ENCODE data around the gene SPPL3. TPM values are rescaled to one million over a fixed set of nuclear protein-coding genes. Genes with fewer than 3 reads are reported as not detected.

The SPPL3 gene
- total and polyA plus RNA-seq, 4 donors: 18.9 to 108 (median 67.8) TPM

- no peak for DNase-seq (ENCODE audit: low read depth in 4 of 6, low spot score in 6 of 6)
- 82% methylated on average over 3 of the region's 3 CpGs for WGBS (ENCODE audit: insufficient coverage)
- Histone ChIP-seq H3K9me3 (ENCODE audit: control insufficient read depth, insufficient read depth, low read length) (no peaks in the 10 kb centered on the region), H3K27ac (ENCODE audit: low read depth, low read length) (no peak overlapping the region), H3K27me3 (ENCODE audit: control insufficient read depth, insufficient read depth, low read length) (no peaks in the 10 kb centered on the region), H3K36me3 (ENCODE audit: control insufficient read depth, insufficient read depth, low read length) (no peaks in the 10 kb centered on the region), H3K4me1 (ENCODE audit: control insufficient read depth, insufficient read depth, low read length) (no peaks in the 10 kb centered on the region), H3K4me3 (ENCODE audit: low read depth, low read length) (no peak overlapping the region)
Measured at GRCh38 chr12:120787889-120788288, 116.3 kb downstream of the SPPL3 start.

GRCh38 chr12:120784804-120785203, 119.4 kb downstream of the SPPL3 start:
- Histone ChIP-seq H3K4me1 (ENCODE audit: control insufficient read depth, insufficient read depth, low read length) (no peaks in the 10 kb centered on the region), H3K36me3 (ENCODE audit: control insufficient read depth, insufficient read depth, low read length) (peaks cover 17% of the 10 kb centered on the region), H3K9me3 (ENCODE audit: control insufficient read depth, insufficient read depth, low read length) (no peaks in the 10 kb centered on the region), H3K27me3 (ENCODE audit: control insufficient read depth, insufficient read depth, low read length) (no peaks in the 10 kb centered on the region), H3K4me3 (ENCODE audit: low read depth, low read length) (no peak overlapping the region), H3K27ac (ENCODE audit: low read depth, low read length) (no peak overlapping the region)
- no peak for DNase-seq (ENCODE audit: low read depth in 4 of 6, low spot score in 6 of 6)
- 86% methylated on average over 1 of the region's 3 CpGs for WGBS (ENCODE audit: insufficient coverage)

- H3K36me3 ChIP-seq (ENCODE audit: control insufficient read depth, insufficient read depth, low read length): peaks cover 24% of the 10 kb centered on the region
- 100% methylated on average over 2 of the region's 6 CpGs for WGBS (ENCODE audit: insufficient coverage)
- no peaks in the 10 kb centered on the region for H3K27me3 ChIP-seq (ENCODE audit: control insufficient read depth, insufficient read depth, low read length)
- no peak overlapping the region for H3K4me3 ChIP-seq (ENCODE audit: low read depth, low read length)
- H3K9me3 ChIP-seq (ENCODE audit: control insufficient read depth, insufficient read depth, low read length): no peaks in the 10 kb centered on the region
- no peak for DNase-seq (ENCODE audit: low read depth in 4 of 6, low spot score in 6 of 6)
- H3K27ac ChIP-seq (ENCODE audit: low read depth, low read length): no peak overlapping the region
- no peaks in the 10 kb centered on the region for H3K4me1 ChIP-seq (ENCODE audit: control insufficient read depth, insufficient read depth, low read length)
Measured at GRCh38 chr12:120783197-120783596, 121.0 kb downstream of the SPPL3 start.

- Histone ChIP-seq H3K9me3 (ENCODE audit: control insufficient read depth, insufficient read depth, low read length) (no peaks in the 10 kb centered on the region), H3K4me1 (ENCODE audit: control insufficient read depth, insufficient read depth, low read length) (peaks cover 6% of the 10 kb centered on the region), H3K27ac (ENCODE audit: low read depth, low read length) (peak overlapping the region; percentile 81), H3K36me3 (ENCODE audit: control insufficient read depth, insufficient read depth, low read length) (peaks cover 29% of the 10 kb centered on the region), H3K27me3 (ENCODE audit: control insufficient read depth, insufficient read depth, low read length) (no peaks in the 10 kb centered on the region), H3K4me3 (ENCODE audit: low read depth, low read length) (no peak overlapping the region)
- 73% methylated on average over 4 of the region's 7 CpGs for WGBS (ENCODE audit: insufficient coverage)
- DNase-seq (ENCODE audit: low read depth in 4 of 6, low spot score in 6 of 6): peak in 1 of 6 donors; percentile 32
Measured at GRCh38 chr12:120775862-120776552, 128.2 kb downstream of the SPPL3 start.

GRCh38 chr12:120774169-120774916, 129.8 kb downstream of the SPPL3 start:
- Histone ChIP-seq H3K9me3 (ENCODE audit: control insufficient read depth, insufficient read depth, low read length) (no peaks in the 10 kb centered on the region), H3K4me1 (ENCODE audit: control insufficient read depth, insufficient read depth, low read length) (peaks cover 9% of the 10 kb centered on the region), H3K27ac (ENCODE audit: low read depth, low read length) (no peak overlapping the region), H3K27me3 (ENCODE audit: control insufficient read depth, insufficient read depth, low read length) (no peaks in the 10 kb centered on the region), H3K36me3 (ENCODE audit: control insufficient read depth, insufficient read depth, low read length) (peaks cover 20% of the 10 kb centered on the region), H3K4me3 (ENCODE audit: low read depth, low read length) (no peak overlapping the region)
- DNase-seq (ENCODE audit: low read depth in 4 of 6, low spot score in 6 of 6): no peak
- 97% methylated on average over 4 of the region's 7 CpGs for WGBS (ENCODE audit: insufficient coverage)

- 47% methylated on average over 11 of the region's 11 CpGs for WGBS (ENCODE audit: insufficient coverage)
- Histone ChIP-seq H3K9me3 (ENCODE audit: control insufficient read depth, insufficient read depth, low read length) (no peaks in the 10 kb centered on the region), H3K4me3 (ENCODE audit: low read depth, low read length) (no peak overlapping the region), H3K27me3 (ENCODE audit: control insufficient read depth, insufficient read depth, low read length) (no peaks in the 10 kb centered on the region), H3K27ac (ENCODE audit: low read depth, low read length) (peak overlapping the region; percentile 35), H3K4me1 (ENCODE audit: control insufficient read depth, insufficient read depth, low read length) (peaks cover 9% of the 10 kb centered on the region), H3K36me3 (ENCODE audit: control insufficient read depth, insufficient read depth, low read length) (peaks cover 43% of the 10 kb centered on the region)
- DNase-seq (ENCODE audit: low read depth in 4 of 6, low spot score in 6 of 6): no peak
Measured at GRCh38 chr12:120771097-120771496, 133.1 kb downstream of the SPPL3 start.

- Histone ChIP-seq H3K27me3 (ENCODE audit: control insufficient read depth, insufficient read depth, low read length) (no peaks in the 10 kb centered on the region), H3K36me3 (ENCODE audit: control insufficient read depth, insufficient read depth, low read length) (peaks cover 55% of the 10 kb centered on the region), H3K4me3 (ENCODE audit: low read depth, low read length) (no peak overlapping the region), H3K27ac (ENCODE audit: low read depth, low read length) (no peak overlapping the region), H3K9me3 (ENCODE audit: control insufficient read depth, insufficient read depth, low read length) (no peaks in the 10 kb centered on the region), H3K4me1 (ENCODE audit: control insufficient read depth, insufficient read depth, low read length) (peaks cover 15% of the 10 kb centered on the region)
- WGBS (ENCODE audit: insufficient coverage): 100% methylated on average over 6 of the region's 11 CpGs
- peak in 1 of 6 donors; percentile 28 for DNase-seq (ENCODE audit: low read depth in 4 of 6, low spot score in 6 of 6)
Measured at GRCh38 chr12:120767071-120768024, 136.8 kb downstream of the SPPL3 start.

- H3K27ac ChIP-seq (ENCODE audit: low read depth, low read length): no peak overlapping the region
- H3K4me3 ChIP-seq (ENCODE audit: low read depth, low read length): no peak overlapping the region
- no peaks in the 10 kb centered on the region for H3K9me3 ChIP-seq (ENCODE audit: control insufficient read depth, insufficient read depth, low read length)
- DNase-seq (ENCODE audit: low read depth in 4 of 6, low spot score in 6 of 6): no peak
- H3K4me1 ChIP-seq (ENCODE audit: control insufficient read depth, insufficient read depth, low read length): peaks cover 14% of the 10 kb centered on the region
- WGBS (ENCODE audit: insufficient coverage): 85% methylated on average over 2 of the region's 5 CpGs
- H3K27me3 ChIP-seq (ENCODE audit: control insufficient read depth, insufficient read depth, low read length): no peaks in the 10 kb centered on the region
- peaks cover 54% of the 10 kb centered on the region for H3K36me3 ChIP-seq (ENCODE audit: control insufficient read depth, insufficient read depth, low read length)
Measured at GRCh38 chr12:120766566-120766965, 137.6 kb downstream of the SPPL3 start.

GRCh38 chr12:120764816-120765215, 139.3 kb downstream of the SPPL3 start:
- no peaks in the 10 kb centered on the region for H3K27me3 ChIP-seq (ENCODE audit: control insufficient read depth, insufficient read depth, low read length)
- no peaks in the 10 kb centered on the region for H3K9me3 ChIP-seq (ENCODE audit: control insufficient read depth, insufficient read depth, low read length)
- 100% methylated on average over 4 of the region's 9 CpGs for WGBS (ENCODE audit: insufficient coverage)
- no peak for DNase-seq (ENCODE audit: low read depth in 4 of 6, low spot score in 6 of 6)
- H3K4me1 ChIP-seq (ENCODE audit: control insufficient read depth, insufficient read depth, low read length): peaks cover 9% of the 10 kb centered on the region
- H3K36me3 ChIP-seq (ENCODE audit: control insufficient read depth, insufficient read depth, low read length): peaks cover 62% of the 10 kb centered on the region
- H3K4me3 ChIP-seq (ENCODE audit: low read depth, low read length): no peak overlapping the region
- H3K27ac ChIP-seq (ENCODE audit: low read depth, low read length): no peak overlapping the region
